Measurements from ENCODE around the gene GRK5.

The GRK5 gene

DNA sequence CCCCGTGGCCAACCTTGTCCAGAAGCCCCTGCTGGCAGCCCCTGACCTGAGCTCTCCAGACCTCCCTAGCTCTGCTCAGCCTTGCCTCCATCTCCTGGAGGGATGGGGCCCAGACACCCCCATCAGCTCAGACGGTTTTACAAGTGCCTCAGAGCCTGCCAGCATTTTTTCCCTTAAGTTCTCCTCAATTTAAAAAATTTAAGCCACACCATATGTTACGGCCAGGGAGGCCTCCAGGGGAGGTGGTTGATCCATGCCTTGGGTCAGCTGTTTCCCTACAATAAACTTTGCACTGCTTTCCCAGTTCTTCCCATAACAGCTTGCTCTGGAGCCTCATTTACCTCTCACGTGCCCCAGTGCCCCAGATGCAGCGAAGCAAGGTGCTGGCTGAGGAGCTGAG, 191.6 kb downstream of the GRK5 start:
- intact Hi-C loops (cut with DNase I; ENCODE audit: low total_unique reads), result no loop called here
- H3K27ac ChIP-seq, result no peak overlapping the region
- TF ChIP-seq, protein P1, sequence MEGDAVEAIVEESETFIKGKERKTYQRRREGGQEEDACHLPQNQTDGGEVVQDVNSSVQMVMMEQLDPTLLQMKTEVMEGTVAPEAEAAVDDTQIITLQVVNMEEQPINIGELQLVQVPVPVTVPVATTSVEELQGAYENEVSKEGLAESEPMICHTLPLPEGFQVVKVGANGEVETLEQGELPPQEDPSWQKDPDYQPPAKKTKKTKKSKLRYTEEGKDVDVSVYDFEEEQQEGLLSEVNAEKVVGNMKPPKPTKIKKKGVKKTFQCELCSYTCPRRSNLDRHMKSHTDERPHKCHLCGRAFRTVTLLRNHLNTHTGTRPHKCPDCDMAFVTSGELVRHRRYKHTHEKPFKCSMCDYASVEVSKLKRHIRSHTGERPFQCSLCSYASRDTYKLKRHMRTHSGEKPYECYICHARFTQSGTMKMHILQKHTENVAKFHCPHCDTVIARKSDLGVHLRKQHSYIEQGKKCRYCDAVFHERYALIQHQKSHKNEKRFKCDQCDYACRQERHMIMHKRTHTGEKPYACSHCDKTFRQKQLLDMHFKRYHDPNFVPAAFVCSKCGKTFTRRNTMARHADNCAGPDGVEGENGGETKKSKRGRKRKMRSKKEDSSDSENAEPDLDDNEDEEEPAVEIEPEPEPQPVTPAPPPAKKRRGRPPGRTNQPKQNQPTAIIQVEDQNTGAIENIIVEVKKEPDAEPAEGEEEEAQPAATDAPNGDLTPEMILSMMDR (IDR thresholded peaks at IDR 0.05), result no peak

DNA sequence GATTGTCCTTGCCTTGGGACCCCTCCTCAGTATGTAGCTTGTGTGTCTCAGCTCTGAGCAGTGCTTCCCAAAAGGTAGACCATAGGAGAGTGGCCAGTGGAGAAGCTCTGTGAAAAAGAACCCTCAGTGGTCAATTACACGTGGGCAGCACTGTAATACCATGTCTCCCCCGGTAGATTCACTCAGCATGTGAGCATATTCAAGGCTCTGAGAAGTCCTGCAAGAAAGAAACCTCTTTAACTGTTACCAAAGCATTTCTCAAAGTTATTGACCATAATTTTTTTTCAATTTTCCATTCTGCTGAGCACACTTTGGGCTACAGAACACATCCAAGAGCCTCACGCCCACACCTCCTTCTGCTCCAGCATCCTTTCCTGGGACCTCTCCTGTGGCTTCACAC, 192.1 kb downstream of the GRK5 start:
- TF ChIP-seq, protein P1 (IDR thresholded peaks at IDR 0.05), result no peak
- Histone ChIP-seq H3K27me3 (no peaks in the 10 kb centered on the region), H3K9me3 (no peaks in the 10 kb centered on the region), H3K36me3 (peaks cover 0 to 33% (median 14%) of the 10 kb centered on the region in 3 donors), H3K27ac (no peak overlapping the region), H3K4me1 (peaks cover 0 to 13% (median 9%) of the 10 kb centered on the region in 4 donors), H3K4me3 (no peak overlapping the region)
- no peak for DNase-seq
- intact Hi-C loops (cut with DNase I; ENCODE audit: low total_unique reads), result no loop called here

More for the DNA sequence above, 191.6 kb downstream of the GRK5 start:
- no peaks in the 10 kb centered on the region for H3K9me3 ChIP-seq
- no peaks in the 10 kb centered on the region for H3K27me3 ChIP-seq
- no peak overlapping the region for H3K4me3 ChIP-seq
- peaks cover 0 to 13% (median 9%) of the 10 kb centered on the region in 4 donors for H3K4me1 ChIP-seq
- DNase-seq, result no peak
- peaks cover 0 to 33% (median 14%) of the 10 kb centered on the region in 3 donors for H3K36me3 ChIP-seq

DNA sequence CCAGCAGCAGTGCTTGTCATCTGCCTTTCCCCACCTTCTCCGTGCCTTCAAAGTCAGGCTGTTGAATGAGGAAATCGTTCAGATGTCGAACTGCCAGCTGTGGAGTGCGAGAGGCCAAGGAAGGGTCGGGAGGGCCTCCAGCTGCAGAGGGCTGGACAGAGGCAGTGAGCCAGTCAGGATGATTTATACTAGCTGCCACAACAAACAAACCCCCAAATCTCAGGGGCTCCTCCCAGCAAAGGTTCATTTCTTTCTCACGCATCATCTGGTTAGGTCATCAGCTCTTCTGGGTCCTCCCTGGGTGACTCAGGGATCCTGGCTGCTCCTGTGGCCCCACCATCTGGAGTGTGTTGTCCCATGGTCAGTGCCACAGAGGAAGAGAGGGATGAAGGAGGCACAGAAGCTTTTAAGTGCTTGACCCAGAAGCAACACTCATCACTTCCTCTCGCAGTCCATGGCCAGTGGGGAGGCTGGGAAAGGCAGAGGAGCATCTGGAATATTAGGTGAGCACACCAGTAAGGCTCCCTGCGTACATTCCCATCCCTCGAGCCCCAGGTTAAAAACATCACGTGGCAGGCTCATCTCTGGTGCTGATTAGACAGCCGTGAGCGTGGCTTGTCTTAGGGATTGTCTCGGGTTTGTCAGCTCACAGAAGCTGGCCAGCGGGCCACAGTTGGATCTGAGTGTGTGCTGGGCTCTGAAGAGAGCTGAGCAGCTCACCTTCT, 194.5 kb downstream of the GRK5 start:
- H3K9me3 ChIP-seq, result no peaks in the 10 kb centered on the region
- intact Hi-C loops (cut with DNase I; ENCODE audit: low total_unique reads), result no loop called here
- DNase-seq, result peak; percentile 83 to 84
- H3K4me3 ChIP-seq, result no peak overlapping the region
- peaks cover 0 to 17% (median 8%) of the 10 kb centered on the region in 4 donors for H3K4me1 ChIP-seq
- peaks cover 0 to 25% (median 9%) of the 10 kb centered on the region in 3 donors for H3K36me3 ChIP-seq
- peak overlapping the region; percentile 23 to 29 for H3K27ac ChIP-seq
- TF ChIP-seq, protein P1 (IDR thresholded peaks at IDR 0.05), result no peak
- no peaks in the 10 kb centered on the region for H3K27me3 ChIP-seq

DNA sequence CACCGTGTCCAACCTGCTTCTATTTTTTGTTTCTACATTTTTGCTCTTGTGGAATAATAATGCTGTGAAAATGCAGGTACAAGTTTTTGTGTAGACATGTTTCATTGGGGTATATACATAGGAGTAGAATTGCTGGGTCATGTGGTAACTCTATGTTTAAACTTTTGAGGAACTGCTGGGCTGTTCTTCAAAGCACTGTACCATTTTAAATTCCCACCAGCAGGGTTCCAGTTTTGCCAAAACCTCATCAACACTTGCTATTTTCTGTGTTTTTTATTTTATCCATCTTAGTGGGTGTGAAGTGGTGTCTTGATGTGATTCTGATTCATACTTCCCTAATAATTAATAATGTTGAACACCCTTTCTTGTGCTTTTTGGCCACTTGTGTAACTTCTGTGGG, 196.6 kb downstream of the GRK5 start:
- Histone ChIP-seq H3K27ac (no peak overlapping the region), H3K27me3 (no peaks in the 10 kb centered on the region), H3K9me3 (no peaks in the 10 kb centered on the region), H3K36me3 (peaks cover 0 to 5% (median 0%) of the 10 kb centered on the region in 3 donors), H3K4me1 (peaks cover 0 to 17% (median 8%) of the 10 kb centered on the region in 4 donors), H3K4me3 (no peak overlapping the region)
- no peak for DNase-seq
- TF ChIP-seq, protein P1 (IDR thresholded peaks at IDR 0.05), result no peak
- intact Hi-C loops (cut with DNase I; ENCODE audit: low total_unique reads), result no loop called here

DNA sequence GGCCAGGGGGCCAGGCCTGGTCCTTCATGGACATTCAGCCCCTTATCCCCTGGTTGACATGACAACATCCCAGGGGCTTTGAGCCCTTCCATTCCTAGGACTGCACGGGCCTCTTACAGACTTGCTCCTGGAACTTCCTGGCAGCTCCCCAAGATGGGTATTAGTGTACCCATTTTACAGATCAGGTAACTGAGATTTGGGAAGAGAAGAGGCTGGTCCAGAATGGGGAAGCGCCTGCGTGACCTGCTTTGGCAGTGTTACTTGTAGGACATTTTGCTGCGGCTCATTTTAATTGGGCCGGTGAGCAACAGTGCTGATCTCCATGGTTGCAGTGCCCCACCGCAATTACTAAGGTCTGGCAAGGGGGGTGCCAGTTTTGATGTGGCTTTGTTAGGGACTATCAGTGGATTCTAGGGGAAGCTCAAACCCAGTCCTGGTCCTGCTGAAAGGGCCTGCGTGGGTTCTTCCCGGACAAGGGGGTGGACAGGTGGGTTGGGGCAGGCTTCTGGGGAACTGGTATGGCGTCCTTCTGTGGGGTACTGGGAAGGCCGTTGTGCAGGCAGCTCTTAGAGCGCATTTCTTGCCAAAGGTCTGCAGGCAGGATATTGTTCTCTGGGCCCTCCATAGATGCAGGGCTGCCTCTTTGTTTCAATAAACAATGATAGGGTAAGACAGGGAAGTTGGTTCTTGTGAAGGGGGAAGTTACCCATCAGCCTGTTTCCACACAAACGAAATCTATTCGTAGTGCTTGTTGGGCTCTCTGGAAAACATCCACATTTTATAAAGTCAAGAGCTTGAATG, 197.5 kb downstream of the GRK5 start:
- peaks cover 0 to 17% (median 8%) of the 10 kb centered on the region in 4 donors for H3K4me1 ChIP-seq
- intact Hi-C loops (cut with DNase I; ENCODE audit: low total_unique reads), result no loop called here
- no peak overlapping the region for H3K27ac ChIP-seq
- no peaks in the 10 kb centered on the region for H3K36me3 ChIP-seq
- TF ChIP-seq, protein P1 (IDR thresholded peaks at IDR 0.05), result no peak
- H3K27me3 ChIP-seq, result no peaks in the 10 kb centered on the region
- H3K4me3 ChIP-seq, result no peak overlapping the region
- no peaks in the 10 kb centered on the region for H3K9me3 ChIP-seq
- no peak for DNase-seq

Data from tibial artery (tissue), 4 donors.